GM19099 (cell line): Measurements from ENCODE around the gene ADARB2.

ENCODE experiments used
- POLR2A ChIP-seq: IDR thresholded peaks from 3 replicates; pipeline ENCODE4 v1.6.1; 2011; ENCODE audit warnings: low read depth; ENCODE audit not compliant: insufficient read length; ENCODE audit errors: extremely low read depth

Gene ADARB2

DNA sequence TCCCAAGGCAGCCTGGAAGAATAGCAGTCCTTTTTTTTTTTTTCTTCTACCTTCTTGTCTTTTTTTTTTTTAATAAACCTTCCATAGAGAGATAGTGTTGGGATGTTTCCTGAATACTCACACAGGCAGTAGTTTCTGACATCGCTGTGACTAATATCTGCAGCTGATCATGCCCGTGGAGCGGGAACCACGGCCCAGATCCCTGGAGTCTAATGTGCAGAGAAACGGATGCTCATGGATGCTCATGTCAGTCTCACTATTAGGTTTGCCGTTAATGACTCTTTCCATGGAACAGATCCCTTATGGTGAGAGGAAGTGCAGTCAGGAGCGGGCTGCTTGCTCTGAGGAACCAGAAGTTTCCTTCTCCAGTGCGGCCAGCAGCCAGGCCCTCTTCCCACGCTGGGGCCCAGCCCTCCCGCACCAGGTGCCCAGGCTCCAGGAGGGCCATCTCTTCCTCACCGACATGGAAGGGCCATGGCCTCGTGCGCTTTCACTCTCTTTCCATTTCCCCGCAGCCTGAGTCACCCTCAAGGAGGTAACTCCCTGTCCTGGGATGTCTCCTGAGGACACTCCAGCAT is 548.7 kb downstream of the ADARB2 start:
- no peak for TF ChIP-seq POLR2A

DNA sequence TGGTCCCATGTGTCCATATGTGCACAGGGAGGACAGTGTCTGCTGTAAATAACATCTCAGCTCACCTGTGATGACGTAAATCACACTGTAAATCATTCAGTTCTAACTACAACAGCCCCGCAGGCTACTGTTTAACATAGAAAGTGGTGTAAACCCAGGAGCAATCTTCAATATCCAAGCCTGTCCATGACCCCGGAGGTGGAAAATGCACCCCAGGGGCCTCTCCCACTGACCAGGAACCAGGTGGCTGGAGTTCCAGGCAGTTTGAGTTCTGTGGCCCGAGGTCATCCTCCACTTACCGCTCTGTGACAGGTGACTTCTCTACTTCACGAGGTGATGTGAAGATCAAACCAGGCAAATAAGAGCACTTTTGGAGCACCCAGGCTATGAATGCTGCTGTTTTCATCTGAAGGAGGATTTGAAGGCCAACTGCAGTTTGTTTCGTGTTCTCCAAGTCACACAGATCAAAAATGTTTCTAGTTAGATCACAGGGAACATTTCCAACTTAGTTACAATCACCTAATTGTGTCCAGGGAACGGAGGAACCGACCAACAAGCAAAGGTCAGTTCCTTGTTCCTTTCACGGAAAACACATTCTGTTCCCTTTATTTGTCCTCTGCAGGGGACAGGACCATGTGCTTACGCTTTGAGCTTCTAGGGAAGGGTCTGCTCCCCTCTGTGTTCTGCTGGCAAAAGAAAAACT is 549.3 kb downstream of the ADARB2 start:
- no peak for TF ChIP-seq POLR2A

DNA sequence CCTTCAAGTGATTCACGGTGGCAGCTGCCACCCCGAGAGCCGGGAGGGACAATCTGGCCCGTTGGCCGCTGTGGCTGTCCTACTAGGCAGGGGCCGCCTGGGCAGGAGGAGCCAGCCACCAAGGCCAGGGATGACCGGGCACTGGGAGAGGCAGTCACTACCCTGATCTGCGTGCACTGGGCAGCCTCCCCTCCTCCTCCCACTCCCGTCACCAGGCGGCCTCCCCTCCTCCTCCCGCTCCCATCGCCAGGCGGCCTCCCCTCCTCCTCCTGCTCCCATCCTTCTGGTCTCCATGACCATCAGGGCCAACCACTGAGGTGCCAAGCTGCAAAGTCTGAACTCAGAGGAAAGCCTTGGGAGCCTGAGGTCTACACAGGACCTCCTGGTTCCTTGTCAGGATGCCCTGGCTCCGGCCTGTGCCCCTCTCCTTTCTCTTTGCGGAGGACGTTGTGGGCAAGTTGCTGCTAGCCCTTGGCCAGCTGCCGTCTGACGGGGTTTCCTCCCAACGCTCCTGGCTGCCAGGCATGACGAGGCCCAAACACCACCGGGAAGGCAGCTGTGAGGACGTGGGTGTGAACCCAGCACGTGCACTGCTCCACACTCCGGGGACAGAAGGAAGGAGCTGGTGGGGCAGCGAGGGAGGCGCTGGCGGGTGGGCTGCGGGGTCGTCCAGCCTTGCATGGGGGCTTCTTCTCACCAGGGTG is 550.0 kb downstream of the ADARB2 start:
- no peak for TF ChIP-seq POLR2A

- TF ChIP-seq POLR2A: no peak
These were observed 550.7 kb downstream of the ADARB2 start for GRCh38 chr10:1186683-1186990.

DNA sequence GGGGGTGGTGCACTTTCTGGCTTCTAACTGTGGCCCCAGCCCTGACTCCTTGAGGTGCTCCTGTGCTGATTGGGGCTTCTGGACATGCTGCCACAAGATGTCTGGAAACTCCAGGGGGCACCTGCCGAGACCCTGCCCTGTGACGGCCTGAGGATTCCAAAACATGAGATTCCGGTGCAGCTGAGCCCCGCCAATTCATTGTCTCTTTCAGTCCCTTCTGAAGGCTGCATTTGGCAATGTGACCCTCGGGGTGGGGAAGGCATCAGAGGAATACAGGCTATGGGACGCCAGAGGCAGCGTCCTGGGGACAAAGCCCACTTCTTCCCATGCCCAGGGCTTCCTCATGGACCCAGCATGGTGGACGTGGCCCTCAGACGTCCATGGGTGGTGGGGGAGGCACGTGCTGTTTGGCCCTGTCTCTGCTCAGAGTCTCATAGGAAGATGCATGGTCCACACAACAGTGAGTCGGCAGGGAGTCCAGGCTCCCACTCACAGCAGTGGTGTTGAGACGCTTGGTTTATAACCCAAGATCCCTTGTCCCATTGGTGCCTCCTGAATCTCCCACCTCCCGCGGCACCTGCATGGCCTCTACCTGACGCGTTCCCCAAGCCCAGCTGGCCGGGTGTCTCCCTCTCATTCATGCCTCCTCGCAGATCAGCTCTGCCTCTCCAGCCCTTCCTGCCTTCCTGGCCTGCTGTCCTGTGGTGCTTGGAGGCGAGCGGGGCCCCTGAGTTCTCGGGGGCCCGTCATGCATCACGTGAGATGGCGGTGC is 551.2 kb downstream of the ADARB2 start:
- no peak for TF ChIP-seq POLR2A

GRCh38 chr10:1184541-1185430 is 552.5 kb downstream of the ADARB2 start:
- no peak for TF ChIP-seq POLR2A

DNA sequence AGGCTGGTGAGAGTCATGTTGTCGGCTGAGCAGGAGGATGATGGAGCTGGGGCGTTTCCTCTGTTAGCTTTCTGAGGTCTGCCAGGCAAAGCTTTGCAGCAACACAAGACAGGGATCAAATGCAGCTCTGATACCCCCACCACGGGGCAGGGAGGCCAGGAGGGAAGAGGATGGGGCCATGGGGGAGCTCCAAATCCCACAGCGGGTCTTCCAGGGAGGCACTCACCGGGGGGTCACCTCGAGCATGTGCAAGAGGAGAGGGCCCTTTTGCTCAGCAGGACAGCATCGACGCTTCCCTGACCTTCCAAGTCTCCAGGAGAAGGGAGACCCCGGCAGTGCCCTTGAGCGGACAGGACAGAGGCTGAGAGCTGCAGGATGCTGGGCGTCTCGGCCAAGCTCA is 553.6 kb downstream of the ADARB2 start:
- no peak for TF ChIP-seq POLR2A

DNA sequence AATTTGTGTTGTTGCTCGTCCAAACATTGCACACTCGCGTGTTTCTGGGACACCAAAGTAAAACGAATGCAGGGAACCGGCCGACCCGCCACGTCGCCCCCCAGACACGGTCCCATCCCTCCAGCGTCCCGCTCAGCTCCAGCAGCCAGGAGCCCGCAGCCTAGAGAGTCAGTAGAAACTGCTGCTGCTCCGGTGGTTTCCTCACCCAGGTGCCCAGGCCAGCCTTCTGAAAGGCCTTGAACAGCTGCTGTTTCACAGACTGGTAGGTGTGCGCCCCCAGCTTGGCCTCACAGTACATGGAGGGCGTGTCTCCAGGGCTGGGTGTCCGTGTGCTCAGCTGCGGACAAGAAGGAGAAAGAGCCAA is 554.3 kb downstream of the ADARB2 start:
- TF ChIP-seq POLR2A: no peak

GRCh38 chr10:1182280-1183032 is 554.9 kb downstream of the ADARB2 start:
- no peak for TF ChIP-seq POLR2A

GRCh38 chr10:1180836-1181235 is 556.5 kb downstream of the ADARB2 start:
- TF ChIP-seq POLR2A: no peak

DNA sequence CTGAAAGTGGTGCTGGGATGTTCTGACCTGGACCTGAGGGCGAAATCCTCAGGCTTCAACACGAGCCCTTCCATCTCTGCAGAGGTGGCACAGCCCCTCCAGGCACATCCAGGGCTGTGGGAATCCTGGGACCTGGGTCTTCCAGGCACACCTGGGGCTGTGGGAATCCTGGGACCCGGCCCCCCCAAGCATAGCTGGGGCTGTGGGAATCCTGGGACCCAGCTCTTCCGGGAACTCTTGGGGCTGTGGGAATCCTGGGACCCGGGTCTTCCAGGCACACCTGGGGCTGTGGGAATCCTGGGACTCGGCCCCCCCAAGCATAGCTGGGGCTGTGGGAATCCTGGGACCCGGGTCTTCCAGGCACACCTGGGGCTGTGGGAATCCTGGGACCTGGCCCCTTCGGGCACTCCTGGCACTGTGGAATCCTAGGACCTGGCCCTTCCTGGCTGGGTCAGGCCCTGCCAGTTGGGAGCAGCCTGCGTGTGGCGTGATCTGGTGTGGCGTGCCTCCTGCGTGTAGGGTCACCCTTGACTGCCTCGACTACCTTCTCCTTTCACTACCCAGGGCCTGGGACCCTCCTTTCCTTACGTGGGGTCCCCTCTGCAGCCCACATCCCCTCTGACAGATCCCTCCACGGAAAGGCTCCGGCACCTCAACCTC is 557.1 kb downstream of the ADARB2 start:
- no peak for TF ChIP-seq POLR2A

DNA sequence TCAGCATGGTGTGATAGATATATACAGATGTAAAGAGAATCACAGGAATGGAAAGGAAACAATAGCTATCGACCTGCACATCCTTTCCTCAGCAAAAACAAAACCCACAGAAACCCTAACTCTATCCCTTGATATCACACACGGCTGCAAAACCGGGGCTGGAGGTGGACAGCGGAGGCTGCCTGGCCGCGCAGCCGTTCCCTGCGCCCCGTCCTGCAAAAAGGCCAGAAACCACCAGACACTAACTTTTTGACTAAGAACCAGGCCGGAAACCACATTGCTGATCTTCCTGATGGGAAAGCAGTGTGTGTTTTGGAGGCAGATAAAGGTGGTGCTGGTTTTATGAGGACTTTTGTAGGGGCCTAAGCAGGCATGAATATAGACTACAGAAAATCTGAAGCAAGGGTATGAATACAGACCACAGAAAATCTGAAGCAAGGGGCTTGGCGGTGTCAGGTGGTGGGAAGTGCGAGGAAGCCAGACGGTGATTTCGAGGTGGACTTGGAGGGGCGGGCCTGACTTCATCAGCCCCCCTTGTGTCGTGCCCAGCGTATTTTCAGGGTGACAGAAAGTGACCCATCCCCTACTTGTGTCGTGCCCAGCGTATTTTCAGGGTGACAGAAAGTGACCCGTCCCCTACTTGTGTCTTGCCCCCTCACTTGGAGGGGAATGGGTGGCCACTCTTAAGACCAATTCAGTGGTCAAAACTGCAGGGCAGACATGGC is 557.8 kb downstream of the ADARB2 start:
- no peak for TF ChIP-seq POLR2A

- no peak for TF ChIP-seq POLR2A
These were observed 558.8 kb downstream of the ADARB2 start for GRCh38 chr10:1178506-1178905.
